ENCODE data around the gene BFSP2. TPM values are rescaled to one million over a fixed set of nuclear protein-coding genes. Genes with fewer than 3 reads are reported as not detected.

The BFSP2 gene
- polyA plus RNA-seq, 1 experiment, result not detected

DNA sequence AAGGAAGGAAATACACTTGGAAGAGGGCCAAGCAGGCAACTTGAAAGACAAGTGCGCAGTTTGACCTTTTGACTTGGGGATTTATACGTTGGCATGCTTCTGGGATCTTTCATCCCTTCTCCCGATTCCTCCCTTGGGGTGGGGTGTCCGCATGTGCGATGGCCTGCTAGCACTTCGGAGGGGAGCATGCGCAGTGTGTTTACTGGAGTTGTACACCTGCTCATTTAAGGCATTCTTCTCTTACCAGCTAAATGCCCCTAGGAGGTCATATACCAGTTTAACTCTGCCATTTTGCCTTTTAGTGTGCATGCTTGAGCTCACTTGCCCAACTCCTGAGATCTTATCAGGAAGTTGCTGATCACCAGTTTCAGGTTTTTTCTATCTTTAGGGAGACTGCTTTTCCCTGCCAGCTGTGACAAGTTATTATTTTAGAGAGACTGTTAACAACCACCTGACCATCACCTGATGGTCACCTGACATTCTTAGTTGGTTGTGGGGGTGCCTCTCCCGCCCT, 63.5 kb downstream of the BFSP2 start:
- TF ChIP-seq, protein P1, sequence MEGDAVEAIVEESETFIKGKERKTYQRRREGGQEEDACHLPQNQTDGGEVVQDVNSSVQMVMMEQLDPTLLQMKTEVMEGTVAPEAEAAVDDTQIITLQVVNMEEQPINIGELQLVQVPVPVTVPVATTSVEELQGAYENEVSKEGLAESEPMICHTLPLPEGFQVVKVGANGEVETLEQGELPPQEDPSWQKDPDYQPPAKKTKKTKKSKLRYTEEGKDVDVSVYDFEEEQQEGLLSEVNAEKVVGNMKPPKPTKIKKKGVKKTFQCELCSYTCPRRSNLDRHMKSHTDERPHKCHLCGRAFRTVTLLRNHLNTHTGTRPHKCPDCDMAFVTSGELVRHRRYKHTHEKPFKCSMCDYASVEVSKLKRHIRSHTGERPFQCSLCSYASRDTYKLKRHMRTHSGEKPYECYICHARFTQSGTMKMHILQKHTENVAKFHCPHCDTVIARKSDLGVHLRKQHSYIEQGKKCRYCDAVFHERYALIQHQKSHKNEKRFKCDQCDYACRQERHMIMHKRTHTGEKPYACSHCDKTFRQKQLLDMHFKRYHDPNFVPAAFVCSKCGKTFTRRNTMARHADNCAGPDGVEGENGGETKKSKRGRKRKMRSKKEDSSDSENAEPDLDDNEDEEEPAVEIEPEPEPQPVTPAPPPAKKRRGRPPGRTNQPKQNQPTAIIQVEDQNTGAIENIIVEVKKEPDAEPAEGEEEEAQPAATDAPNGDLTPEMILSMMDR (IDR thresholded peaks at IDR 0.05; ENCODE audit: low read depth, low read length), result no peak
- no peak for DNase-seq (ENCODE audit: low read depth, low spot score)
- Histone ChIP-seq H3K27me3 (ENCODE audit: control insufficient read depth, insufficient read depth, low read length) (no peaks in the 10 kb centered on the region), H3K9me3 (ENCODE audit: control insufficient read depth, insufficient read depth, low read length) (no peaks in the 10 kb centered on the region), H3K27ac (ENCODE audit: low read depth, low read length) (no peak overlapping the region), H3K4me3 (ENCODE audit: low read depth, low read length) (no peak overlapping the region)
- POLR2A ChIA-PET, result interaction anchor here (0.7 kb wide), 1 partner anchor 12 kb away, joined by 3 read pairs; no protein-coding TSS in a partner anchor
- CTCF ChIA-PET, result interaction anchor here (0.8 to 4.7 kb wide), 4 partner anchors 26 to 732 kb away, joined by 3 to 54 read pairs (median 6); no protein-coding TSS in a partner anchor

GRCh38 chr3:133464573-133464972, 64.7 kb downstream of the BFSP2 start:
- Histone ChIP-seq H3K9me3 (ENCODE audit: control insufficient read depth, insufficient read depth, low read length) (no peaks in the 10 kb centered on the region), H3K27me3 (ENCODE audit: control insufficient read depth, insufficient read depth, low read length) (no peaks in the 10 kb centered on the region), H3K4me3 (ENCODE audit: low read depth, low read length) (no peak overlapping the region), H3K27ac (ENCODE audit: low read depth, low read length) (no peak overlapping the region)
- no peak for DNase-seq (ENCODE audit: low read depth, low spot score)
- ChIA-PET CTCF (interaction anchor here (0.6 to 4.7 kb wide), 11 partner anchors 9 to 342 kb away, joined by 3 to 54 read pairs (median 3); partner anchors contain the start of gene CDV3), POLR2A (interaction anchor here (0.7 kb wide), 1 partner anchor 110 kb away, joined by 6 read pairs; no protein-coding TSS in a partner anchor)
- TF ChIP-seq, protein P1 (IDR thresholded peaks at IDR 0.05; ENCODE audit: low read depth, low read length), result peak; percentile 52

DNA sequence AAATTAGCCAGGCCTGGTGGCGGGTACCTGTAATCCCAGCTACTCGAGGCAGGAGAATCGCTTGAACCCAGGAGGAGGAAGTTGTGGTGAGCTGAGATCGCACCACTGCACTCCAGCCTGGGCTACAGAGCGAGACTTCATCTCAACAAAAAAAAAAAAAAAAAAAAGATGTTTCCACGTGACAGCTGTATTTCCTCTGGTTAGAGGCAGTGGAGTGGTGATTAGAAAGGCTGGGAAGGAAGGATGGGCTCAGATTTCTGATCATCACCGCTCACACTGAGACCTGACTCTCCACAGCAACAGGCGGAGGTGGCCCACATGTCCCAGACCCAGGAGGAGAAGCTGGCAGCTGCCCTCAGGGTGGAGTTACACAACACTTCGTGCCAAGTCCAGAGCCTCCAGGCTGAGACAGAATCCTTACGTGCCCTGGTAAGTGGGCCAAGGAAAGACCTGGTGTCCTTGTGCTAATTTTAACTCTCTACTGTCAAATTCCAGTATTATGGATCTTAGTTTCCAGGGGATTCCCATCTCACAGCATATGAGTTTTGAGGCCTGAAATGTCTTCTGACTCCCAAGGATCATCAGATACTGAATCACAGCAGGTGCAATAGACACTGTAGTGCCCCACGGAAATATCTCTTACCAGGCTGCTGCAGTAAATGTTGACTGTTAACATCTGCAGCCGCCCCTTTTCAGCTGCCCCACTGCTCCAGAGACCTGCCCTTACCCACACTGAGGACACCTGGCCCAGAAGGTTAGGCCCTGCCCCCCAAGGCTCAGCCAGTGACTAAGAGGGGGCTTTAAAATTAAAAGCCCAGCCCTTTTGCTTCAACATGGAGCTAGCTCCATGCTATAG, 66.9 kb downstream of the BFSP2 start:
- DNase-seq (ENCODE audit: low read depth, low spot score), result no peak
- CTCF ChIA-PET, result interaction anchor here (0.6 to 2.4 kb wide), 3 partner anchors 112 to 741 kb away, joined by 3 to 8 read pairs (median 5); no protein-coding TSS in a partner anchor
- TF ChIP-seq, protein P1 (IDR thresholded peaks at IDR 0.05; ENCODE audit: low read depth, low read length), result no peak
- H3K27me3 ChIP-seq (ENCODE audit: control insufficient read depth, insufficient read depth, low read length), result no peaks in the 10 kb centered on the region
- no peaks in the 10 kb centered on the region for H3K9me3 ChIP-seq (ENCODE audit: control insufficient read depth, insufficient read depth, low read length)
- H3K4me3 ChIP-seq (ENCODE audit: low read depth, low read length), result no peak overlapping the region
- POLR2A ChIA-PET, result no interaction called here
- H3K27ac ChIP-seq (ENCODE audit: low read depth, low read length), result no peak overlapping the region

DNA sequence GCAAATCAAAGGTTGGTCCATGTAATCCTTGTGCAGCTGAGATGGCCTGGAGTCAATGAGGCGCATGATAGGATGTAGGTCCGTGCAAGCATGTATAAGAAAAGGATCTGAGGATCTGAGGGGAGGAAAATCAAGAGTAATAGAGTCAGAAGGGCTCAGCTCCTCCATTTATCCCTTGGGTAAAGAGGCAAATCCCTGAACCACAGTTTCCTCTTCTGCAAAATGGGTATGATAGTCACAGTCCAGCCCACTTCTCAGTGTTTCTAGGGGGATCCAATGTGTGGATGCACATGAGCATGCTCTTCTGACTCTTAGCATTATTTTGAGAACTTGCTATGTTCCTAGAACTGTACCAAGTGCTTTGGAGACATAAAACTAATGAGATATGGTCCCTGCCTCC, 67.9 kb downstream of the BFSP2 start:
- Histone ChIP-seq H3K27ac (ENCODE audit: low read depth, low read length) (no peak overlapping the region), H3K9me3 (ENCODE audit: control insufficient read depth, insufficient read depth, low read length) (no peaks in the 10 kb centered on the region; the same call in 1 of the 2 replicates), H3K4me3 (ENCODE audit: low read depth, low read length) (no peak overlapping the region), H3K27me3 (ENCODE audit: control insufficient read depth, insufficient read depth, low read length) (no peaks in the 10 kb centered on the region)
- ChIA-PET CTCF (interaction anchor here (1.0 to 2.4 kb wide), 3 partner anchors 111 to 742 kb away, joined by 3 to 8 read pairs (median 5); no protein-coding TSS in a partner anchor), POLR2A (interaction anchor here (1.3 kb wide), 1 partner anchor 106 kb away, joined by 3 read pairs; the partner anchor contains the start of gene CDV3)
- DNase-seq (ENCODE audit: low read depth, low spot score), result no peak
- TF ChIP-seq, protein P1 (IDR thresholded peaks at IDR 0.05; ENCODE audit: low read depth, low read length), result no peak

Data from AG04450 (cell line).